ENCODE data around the gene BST2. TPM values are rescaled to one million over a fixed set of nuclear protein-coding genes. Genes with fewer than 3 reads are reported as not detected.

Gene BST2
- total and polyA plus RNA-seq, 2 of the 8 experiments (the other 6 are each of a cell fraction or from before 2014, with no cell fraction given): 18.1 to 72.8 TPM

GRCh38 chr19:17394891-17395415 is 10.5 kb downstream of the BST2 start (continued):
- TF ChIP-seq POU5F1 (IDR thresholded peaks at IDR 0.05; ENCODE audit: low read depth, low read length) (no peak), NANOG (IDR thresholded peaks at IDR 0.05; ENCODE audit: insufficient read depth, low read depth, low read length, poor library complexity, severe bottlenecking) (no peak), RFX5 (IDR thresholded peaks at IDR 0.05; ENCODE audit: borderline replicate concordance, low read depth, low read length) (no peak), SP1 (IDR thresholded peaks at IDR 0.05; ENCODE audit: low read depth, low read length) (peak; percentile 50; the same call in 1 of the 2 replicates), TAF7 (optimal IDR thresholded peaks at IDR 0.05; ENCODE audit: borderline replicate concordance, low read depth, low read length) (no peak), JUN (IDR thresholded peaks at IDR 0.05; ENCODE audit: low read depth, low read length) (no peak), NRF1 (IDR thresholded peaks at IDR 0.05; ENCODE audit: low read depth, low read length) (no peak), ATF2 (IDR thresholded peaks at IDR 0.05; ENCODE audit: low read length) (no peak), CHD1 (IDR thresholded peaks at IDR 0.05; ENCODE audit: low read depth, low read length) (no peak), MAX (IDR thresholded peaks at IDR 0.05) (peak; percentile 67), SAP30 (IDR thresholded peaks at IDR 0.05; ENCODE audit: insufficient read depth, insufficient replicate concordance, low read length) (no peak), POLR2AphosphoS5 (IDR thresholded peaks at IDR 0.05; ENCODE audit: low read depth, low read length) (peak; percentile 67; the same call in 1 of the 2 replicates), KDM1A (IDR thresholded peaks at IDR 0.05; ENCODE audit: borderline replicate concordance, low read length) (peak; percentile 97; the same call in 1 of the 2 replicates), FOSL1 (IDR thresholded peaks at IDR 0.05; ENCODE audit: insufficient read depth, low read depth, low read length) (no peak), TCF12 (IDR thresholded peaks at IDR 0.05; ENCODE audit: low read depth, low read length) (0 out of 2 replicates have a peak, but pooled peaks have one; percentile 36), POLR2A (IDR thresholded peaks at IDR 0.05; ENCODE audit: control extremely low read depth in 1 of 2, low read depth in 2 of 2, low read length in 2 of 2) (no peak), CBX5 (IDR thresholded peaks at IDR 0.05; ENCODE audit: low read depth, low read length) (no peak), GABPA (IDR thresholded peaks at IDR 0.05; ENCODE audit: borderline replicate concordance, insufficient read depth, low read length) (peak; percentile 36; the same call in 1 of the 2 replicates), MAFK (IDR thresholded peaks at IDR 0.05; ENCODE audit: low read depth, low read length) (no peak), USF2 (IDR thresholded peaks at IDR 0.05; ENCODE audit: low read length) (no peak), SIN3A (conservative IDR thresholded peaks at IDR 0.05 in 1 of 2, IDR thresholded peaks at IDR 0.05 in 1 of 2; ENCODE audit: low read depth in 1 of 2, low read length in 2 of 2) (0 out of 4 replicates have a peak, but pooled peaks of 1 of the 2 experiments have one; percentile 56)

Data from H1 (cell line).